Loucy (cell line): ENCODE data around the gene TMPRSS13.

Experiments
- H2AFZ ChIP-seq: fragments of 200-600 bp; sonication (generic); 2 replicates; pipeline ENCODE4 v1.6.0; 2016; ENCODE audit warnings: antibody characterized with exemption, mild to moderate bottlenecking, low read length, moderate library complexity
- H3F3A ChIP-seq: fragments of 200-600 bp; 2 replicates; pipeline ENCODE4 v1.6.0; 2016; ENCODE audit warnings: antibody characterized with exemption, low read depth, mild to moderate bottlenecking
- H3K27me3 ChIP-seq: fragments of 200-600 bp; sonication (generic); 2 replicates; pipeline ENCODE4 v1.6.1; 2014; ENCODE audit warnings: low read length, mild to moderate bottlenecking; ENCODE audit not compliant: insufficient read depth, poor library complexity, severe bottlenecking
- H3K36me3 ChIP-seq: fragments of 200-600 bp; sonication (generic); 2 replicates; pipeline ENCODE4 v1.6.1; 2016; ENCODE audit warnings: low read length; ENCODE audit not compliant: insufficient read depth
- H3K4me1 ChIP-seq: fragments of 200-600 bp; sonication (generic); 2 replicates; pipeline ENCODE4 v1.5.1; 2014; ENCODE audit warnings: low read length, mild to moderate bottlenecking; ENCODE audit not compliant: insufficient read depth, poor library complexity, severe bottlenecking
- H3K4me2 ChIP-seq: fragments of 200-600 bp; sonication (generic); 2 replicates; pipeline ENCODE4 v1.6.0; 2014; ENCODE audit warnings: antibody characterized with exemption, low read length, low read depth, mild to moderate bottlenecking; ENCODE audit not compliant: poor library complexity, severe bottlenecking
- H3K4me3 ChIP-seq: fragments of 200-600 bp; sonication (generic); 2 replicates; pipeline ENCODE4 v1.5.1; 2014; ENCODE audit warnings: low read length, mild to moderate bottlenecking, mixed read lengths; ENCODE audit not compliant: poor library complexity, severe bottlenecking
- H3K79me2 ChIP-seq: fragments of 200-600 bp; sonication (generic); 2 replicates; pipeline ENCODE4 v1.6.1; 2014; ENCODE audit warnings: low read length; ENCODE audit not compliant: insufficient read depth
- H3K9ac ChIP-seq: fragments of 200-600 bp; sonication (generic); 2 replicates; pipeline ENCODE4 v1.6.0; 2014; ENCODE audit warnings: mild to moderate bottlenecking, low read depth, low read length, moderate library complexity; ENCODE audit not compliant: poor library complexity, severe bottlenecking
- H3K9me2 ChIP-seq: fragments of 200-600 bp; sonication (generic); replicated peaks from 2 replicates; pipeline ENCODE4 v1.6.1; 2016; ENCODE audit warnings: low read depth, low read length, mixed read lengths
- H3K9me3 ChIP-seq: fragments of 200-600 bp; sonication (generic); 2 replicates; pipeline ENCODE4 v1.6.1; 2014; ENCODE audit warnings: mild to moderate bottlenecking, antibody characterized with exemption, low read length, low read depth; ENCODE audit not compliant: insufficient read depth
- H4K20me1 ChIP-seq: fragments of 200-600 bp; sonication (generic); 2 replicates; pipeline ENCODE4 v1.6.0; 2014; ENCODE audit warnings: antibody characterized with exemption, low read length, mild to moderate bottlenecking; ENCODE audit not compliant: insufficient read depth, poor library complexity, severe bottlenecking
- CTCF ChIP-seq: fragments of 200-600 bp; sonication (generic); conservative IDR thresholded peaks from 2 replicates; pipeline ENCODE4 v1.5.1; 2014; ENCODE audit warnings: mild to moderate bottlenecking, antibody characterized with exemption, low read length
- EZH2phosphoT487 ChIP-seq: fragments of 200-600 bp; IDR thresholded peaks from 2 replicates; pipeline ENCODE4 v1.6.1; 2018; ENCODE audit warnings: antibody characterized with exemption, mild to moderate bottlenecking, moderate library complexity, borderline replicate concordance

TMPRSS13 gene

DNA sequence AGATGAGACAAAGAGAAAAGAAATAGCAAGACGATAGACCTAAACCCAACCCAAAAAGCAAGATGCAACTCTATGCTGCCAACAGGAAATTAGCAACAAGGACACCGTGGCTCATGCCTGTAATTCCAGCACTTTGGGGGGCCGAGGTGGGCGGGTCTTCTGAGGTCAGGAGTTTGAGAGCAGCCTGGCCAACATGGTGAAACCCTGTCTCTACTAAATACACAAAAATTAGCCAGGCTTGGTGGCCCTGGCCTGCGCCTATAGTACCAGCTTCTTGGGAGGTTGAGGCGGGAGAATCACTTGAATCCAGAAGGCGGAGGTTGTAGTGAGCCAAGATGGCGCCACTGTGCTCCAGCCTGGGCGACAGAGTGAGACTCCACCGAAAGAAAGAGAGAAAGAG, 32.7 kb upstream of the TMPRSS13 start:
- H3F3A ChIP-seq: no peaks in the 10 kb centered on the region
- H2AFZ ChIP-seq: no peak overlapping the region
- no peak for TF ChIP-seq CTCF
- no peak for TF ChIP-seq EZH2phosphoT487
- no peaks in the 10 kb centered on the region for H4K20me1 ChIP-seq
- no peaks in the 10 kb centered on the region for H3K79me2 ChIP-seq
- H3K4me3 ChIP-seq: no peak overlapping the region
- no peaks in the 10 kb centered on the region for H3K27me3 ChIP-seq
- H3K9me3 ChIP-seq: peaks cover 3% of the 10 kb centered on the region; the same call in 1 of the 2 replicates
- no peaks in the 10 kb centered on the region for H3K9me2 ChIP-seq
- H3K9ac ChIP-seq: no peak overlapping the region
- H3K4me1 ChIP-seq: peaks cover 6% of the 10 kb centered on the region
- no peak overlapping the region for H3K4me2 ChIP-seq
- no peaks in the 10 kb centered on the region for H3K36me3 ChIP-seq

- H3K79me2 ChIP-seq: no peaks in the 10 kb centered on the region
- H3K9ac ChIP-seq: no peak overlapping the region
- no peaks in the 10 kb centered on the region for H3F3A ChIP-seq
- TF ChIP-seq CTCF (no peak), EZH2phosphoT487 (no peak)
- H3K4me2 ChIP-seq: no peak overlapping the region
- H3K4me1 ChIP-seq: peaks cover 6% of the 10 kb centered on the region
- peaks cover 3% of the 10 kb centered on the region; the same call in 1 of the 2 replicates for H3K9me3 ChIP-seq
- H3K36me3 ChIP-seq: no peaks in the 10 kb centered on the region
- peak overlapping the region; percentile 85 for H2AFZ ChIP-seq
- H3K9me2 ChIP-seq: no peaks in the 10 kb centered on the region
- no peak overlapping the region for H3K4me3 ChIP-seq
- no peaks in the 10 kb centered on the region for H3K27me3 ChIP-seq
- no peaks in the 10 kb centered on the region for H4K20me1 ChIP-seq
Observed at GRCh38 chr11:117960406-117960805, 31.2 kb upstream of the TMPRSS13 start.

DNA sequence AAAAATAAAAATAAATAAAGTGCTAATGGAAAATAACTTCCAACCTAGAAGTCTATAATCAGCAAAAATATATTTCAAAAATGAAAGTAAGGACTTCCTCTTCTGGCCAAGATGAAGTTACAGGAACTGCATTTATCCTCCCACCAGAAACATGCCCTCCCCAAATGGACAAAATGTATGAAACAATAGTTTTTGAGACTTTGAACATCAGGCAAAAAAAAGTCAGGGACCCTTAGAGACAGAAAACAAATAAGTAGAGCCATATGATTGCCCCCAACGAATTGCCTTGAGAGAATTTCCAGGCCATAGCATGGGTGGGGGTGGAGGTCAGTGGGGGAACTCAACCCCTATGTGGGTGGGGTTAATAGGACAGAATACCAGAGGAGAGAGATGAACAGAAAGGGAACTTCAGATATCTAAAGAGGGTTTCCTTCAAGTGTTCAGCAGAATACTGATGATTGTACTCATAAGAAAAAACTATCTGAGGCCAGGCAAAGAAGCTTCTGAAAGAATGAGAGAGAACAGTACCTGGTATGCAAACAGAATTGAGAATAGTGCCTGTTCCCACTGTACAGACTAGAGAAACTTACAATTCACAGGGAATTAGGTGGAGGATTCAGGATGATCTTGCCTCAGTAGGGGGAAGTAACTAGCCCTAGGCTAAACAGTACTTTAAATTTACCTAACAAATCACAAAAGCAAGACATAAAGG, 30.4 kb upstream of the TMPRSS13 start:
- H3K9me2 ChIP-seq: no peaks in the 10 kb centered on the region
- TF ChIP-seq EZH2phosphoT487: no peak
- no peak for TF ChIP-seq CTCF
- peak overlapping the region; percentile 39 for H3K4me2 ChIP-seq
- peak overlapping the region; percentile 27 for H3K4me3 ChIP-seq
- H3K4me1 ChIP-seq: peaks cover 6% of the 10 kb centered on the region
- H3K9me3 ChIP-seq: peaks cover 3% of the 10 kb centered on the region; the same call in 1 of the 2 replicates
- H3K79me2 ChIP-seq: no peaks in the 10 kb centered on the region
- no peaks in the 10 kb centered on the region for H3K27me3 ChIP-seq
- H3K9ac ChIP-seq: no peak overlapping the region
- H2AFZ ChIP-seq: peak overlapping the region; percentile 85
- H3F3A ChIP-seq: no peaks in the 10 kb centered on the region
- H4K20me1 ChIP-seq: no peaks in the 10 kb centered on the region
- H3K36me3 ChIP-seq: no peaks in the 10 kb centered on the region
